Ovary (tissue), 9 donors: ENCODE measurements around the gene KRT33B. TPM values are rescaled to one million over a fixed set of nuclear protein-coding genes. Genes with fewer than 3 reads are reported as not detected.
"Not testable (repeated sequence)": the region's sequence is repeated elsewhere in the genome, so short reads cannot be mapped to it uniquely, and the experiment has no call there.

Source experiments
- DNase-seq, 5 donors: peaks; one replicate each; pipeline ENCODE4 v3.0.0-alpha.2; 2019 to 2020
- H3K27ac ChIP-seq, 2 donors: fragments of 200-600 bp; one replicate each; pipeline versions ENCODE4 v1.5.1 to v1.8.0; 2019 to 2022
- H3K27me3 ChIP-seq: fragments of 200-600 bp; one replicate; pipeline ENCODE4 v1.8.0; 2022
- H3K36me3 ChIP-seq: fragments of 200-600 bp; sonication (generic); one replicate; pipeline ENCODE4 v1.5.1; 2019
- H3K4me1 ChIP-seq: one replicate; pipeline ENCODE4 v1.8.1; 2013; ENCODE audit warnings: mild to moderate bottlenecking, moderate library complexity; ENCODE audit not compliant: insufficient read depth
- H3K4me3 ChIP-seq: fragments of 200-600 bp; sonication (generic); one replicate; pipeline ENCODE4 v1.5.1; 2017
- H3K9me3 ChIP-seq, 2 donors: fragments of 200-600 bp in 1 of 2; sonication (generic) in 1 of 2; one replicate each; pipeline versions ENCODE4 v1.5.1 to v1.8.1; 2013 to 2019; ENCODE audit warnings: mild to moderate bottlenecking in 1 of 2, moderate library complexity in 1 of 2
- CTCF ChIP-seq, 3 donors: fragments of 450-650 bp in 2 of 3; fragments of 200-600 bp in 1 of 3; IDR thresholded peaks; one replicate each; pipeline versions ENCODE4 v1.5.1 to v1.8.0; 2016 to 2022; ENCODE audit warnings: antibody characterized with exemption in 3 of 3, mild to moderate bottlenecking in 1 of 3
- EP300 ChIP-seq: sonication (generic); formaldehyde crosslinking; IDR thresholded peaks from one replicate; pipeline ENCODE4 v1.6.1; 2017; ENCODE audit warnings: antibody characterized with exemption
- POLR2A ChIP-seq: fragments of 450-650 bp; IDR thresholded peaks from one replicate; pipeline ENCODE4 v1.6.1; 2017; ENCODE audit warnings: antibody characterized with exemption, mild to moderate bottlenecking, moderate library complexity
- WGBS, 3 donors: extraction: QIAGEN DNeasy Blood & Tissue Kit in 1 of 3; methylation state at CpG; one replicate each; pipeline versions ENCODE4 v1.1.5 to v1.1.7; 2013 to 2017; 5-methylcytosine and 5-hydroxymethylcytosine counted together
- intact Hi-C, 4 donors: fragments of 100-400 bp; cut with DNase I; formaldehyde crosslinking; loops; one replicate each; pipeline versions ENCODE4 v1.11.0 to v1.15.1; 2022 to 2023
- polyA plus RNA-seq, 2 donors: library from polyadenylated mRNA; stranded (reverse); fragments of 200-250 nt in 1 of 2; fragments of 350-450 nt in 1 of 2; fragmentation: Illumina TruSeq in 1 of 2; extraction: RNeasy Lipid Tissue Mini Kit (QIAGEN cat#74804) in 1 of 2; gene quantifications; one replicate each; pipeline ENCODE4 v1.2.3, GENCODE V29; 2013 to 2014
- total RNA-seq, 7 donors: library from RNA; depleted of rRNA in 2 of 7; stranded (reverse); fragments of >200 nt in 2 of 7; fragmentation: NEBNext Ultra II Directional in 3 of 7; extraction: Animal tissue kit (Norgen Biotek cat#: 25700) in 3 of 7; gene quantifications; one replicate each; pipeline versions ENCODE4 v1.1.0 to v1.2.4, GENCODE V29; 2016 to 2023
- donor health status: DM: no; HTN: no; CAD: no; lungs with moderate emphysema.
- donor health status: DM: no; HTN: no; CAD: no.
- donor health status: Bipolar disorder and iron deficiency.
- donor health status: DM: yes; HTN: yes; CAD: no.
- donor health status: DM: no; HTN: no; CAD: no.
- donor health status: DM: yes; HTN: yes; CAD: no.

KRT33B gene
- total and polyA plus RNA-seq, 9 donors: not detected

GRCh38 chr17:41363881-41364280 lies 5.7 kb downstream of the KRT33B start:
- intact Hi-C loops: no loop called here
- Histone ChIP-seq H3K27me3 (no peaks in the 10 kb centered on the region), H3K4me1 (no peaks in the 10 kb centered on the region), H3K9me3 (no peaks in the 10 kb centered on the region), H3K36me3 (no peaks in the 10 kb centered on the region), H3K4me3 (no peak overlapping the region), H3K27ac (no peak overlapping the region)
- WGBS, 3 donors: 92 to 96% (median 93%) methylated on average over 2 of the region's 2 CpGs
- no peak for DNase-seq
- TF ChIP-seq POLR2A: no peak
- no peak for TF ChIP-seq CTCF (IDR thresholded peaks at IDR 0.05)
- TF ChIP-seq EP300: no peak

GRCh38 chr17:41360296-41360995 lies 9.2 kb downstream of the KRT33B start:
- H3K4me1 ChIP-seq: no peaks in the 10 kb centered on the region
- intact Hi-C loops: no loop called here
- H3K4me3 ChIP-seq: no peak overlapping the region
- DNase-seq: no peak
- H3K27ac ChIP-seq: no peak overlapping the region
- no peaks in the 10 kb centered on the region for H3K36me3 ChIP-seq
- H3K9me3 ChIP-seq: no peaks in the 10 kb centered on the region
- WGBS, 3 donors: 34 to 64% (median 54%) methylated on average over 5 of the region's 5 CpGs
- no peaks in the 10 kb centered on the region for H3K27me3 ChIP-seq
- TF ChIP-seq POLR2A (no peak), EP300 (no peak), CTCF (IDR thresholded peaks at IDR 0.05) (no peak)

GRCh38 chr17:41354536-41354935 lies 15.1 kb downstream of the KRT33B start:
- intact Hi-C loops: no loop called here
- no peaks in the 10 kb centered on the region for H3K9me3 ChIP-seq
- WGBS, 3 donors: 91 to 93% (median 91%) methylated on average over 4 of the region's 4 CpGs
- H3K4me3 ChIP-seq: no peak overlapping the region
- no peaks in the 10 kb centered on the region for H3K27me3 ChIP-seq
- no peaks in the 10 kb centered on the region for H3K4me1 ChIP-seq
- DNase-seq: no peak
- H3K36me3 ChIP-seq: no peaks in the 10 kb centered on the region
- TF ChIP-seq POLR2A (no peak), CTCF (IDR thresholded peaks at IDR 0.05) (no peak), EP300 (no peak)
- no peak overlapping the region for H3K27ac ChIP-seq

GRCh38 chr17:41352597-41353366 lies 16.8 kb downstream of the KRT33B start:
- Histone ChIP-seq H3K4me3 (no peak overlapping the region), H3K27ac (no peak overlapping the region), H3K36me3 (no peaks in the 10 kb centered on the region), H3K4me1 (no peaks in the 10 kb centered on the region), H3K9me3 (no peaks in the 10 kb centered on the region), H3K27me3 (no peaks in the 10 kb centered on the region)
- intact Hi-C loops: no loop called here
- DNase-seq: no peak
- TF ChIP-seq POLR2A: no peak
- TF ChIP-seq EP300: no peak
- WGBS, 3 donors: 72 to 79% (median 78%) methylated on average over 7 of the region's 7 CpGs

- Histone ChIP-seq H3K27me3 (no peaks in the 10 kb centered on the region), H3K36me3 (no peaks in the 10 kb centered on the region), H3K27ac (no peak overlapping the region), H3K9me3 (no peaks in the 10 kb centered on the region), H3K4me3 (no peak overlapping the region), H3K4me1 (no peaks in the 10 kb centered on the region)
- WGBS, 3 donors: 72 to 92% (median 90%) methylated on average over 2 of the region's 2 CpGs
- intact Hi-C loops: no loop called here
- TF ChIP-seq POLR2A (no peak), EP300 (no peak), CTCF (IDR thresholded peaks at IDR 0.05) (no peak)
- no peak for DNase-seq
Measured at GRCh38 chr17:41351177-41351576, 18.4 kb downstream of the KRT33B start.

GRCh38 chr17:41350381-41350878 lies 19.2 kb downstream of the KRT33B start, which contains the start of gene KRT33A:
KRT33A (minus strand) TSS chr17:41350828; CDS start chr17:41350767, 61 bp downstream.
- H3K27ac ChIP-seq, H3K27me3 ChIP-seq, H3K36me3 ChIP-seq, DNase-seq, H3K4me3 ChIP-seq, H3K4me1 ChIP-seq, H3K9me3 ChIP-seq, intact Hi-C loops: not testable (repeated sequence)
- 91 to 94% (median 92%) methylated on average over 16 of the region's 16 CpGs for WGBS, 3 donors
